Thymus (tissue), 11 donors: Measurements from ENCODE around the gene LRRC27. TPM values are rescaled to one million over a fixed set of nuclear protein-coding genes. Genes with fewer than 3 reads are reported as not detected.
"Not testable (repeated sequence)": the region's sequence is repeated elsewhere in the genome, so short reads cannot be mapped to it uniquely, and the experiment has no call there.

Source experiments
- DNase-seq, 9 donors: peaks; one replicate each; pipeline ENCODE4 v3.0.0-alpha.2; 2013; ENCODE audit warnings: low spot score in 9 of 9, low read depth in 6 of 9, missing footprints in 1 of 9
- H3K27ac ChIP-seq, 2 donors: one replicate each; pipeline ENCODE4 v1.5.1; 2013; ENCODE audit warnings: control low read depth in 1 of 2, low read depth in 1 of 2, low read length in 1 of 2, mild to moderate bottlenecking in 1 of 2, moderate library complexity in 1 of 2
- H3K27me3 ChIP-seq, 2 donors: one replicate each; pipeline ENCODE4 v1.5.1; 2013; ENCODE audit warnings: low read length in 1 of 2; ENCODE audit not compliant: control insufficient read depth in 2 of 2, insufficient read depth in 1 of 2
- H3K36me3 ChIP-seq, 2 donors: one replicate each; pipeline ENCODE4 v1.5.1; 2013; ENCODE audit warnings: low read length in 1 of 2, mild to moderate bottlenecking in 1 of 2, moderate library complexity in 1 of 2; ENCODE audit not compliant: control insufficient read depth in 2 of 2, insufficient read depth in 2 of 2
- H3K4me1 ChIP-seq, 2 donors: one replicate each; pipeline ENCODE4 v1.5.1; 2013; ENCODE audit warnings: low read length in 2 of 2; ENCODE audit not compliant: control insufficient read depth in 2 of 2, insufficient read depth in 2 of 2
- H3K4me3 ChIP-seq, 2 donors: one replicate each; pipeline ENCODE4 v1.5.1; 2013; ENCODE audit warnings: low read length in 2 of 2, control low read depth in 1 of 2, mild to moderate bottlenecking in 1 of 2
- H3K9me3 ChIP-seq, 2 donors: one replicate each; pipeline ENCODE4 v1.5.1; 2013; ENCODE audit warnings: low read length in 1 of 2, mild to moderate bottlenecking in 1 of 2; ENCODE audit not compliant: control insufficient read depth in 2 of 2, insufficient read depth in 1 of 2
- WGBS: extraction: QIAGEN DNeasy Blood & Tissue Kit; methylation state at CpG from one replicate; pipeline ENCODE4 v1.1.7; 2013; 5-methylcytosine and 5-hydroxymethylcytosine counted together
- polyA plus RNA-seq: library from polyadenylated mRNA; stranded (reverse); fragments of 200-250 nt; gene quantifications from one replicate; pipeline ENCODE4 v1.2.3, GENCODE V29; 2013
- total RNA-seq: library from RNA; stranded (reverse); fragments of 120-200 nt; gene quantifications from one replicate; pipeline ENCODE4 v1.2.4, GENCODE V29; 2013
- donor health status: healthy.

The LRRC27 gene
- total and polyA plus RNA-seq, 2 donors = 7.6 to 8.7 TPM

GRCh38 chr10:132386419-132386831 lies 54.4 kb downstream of the LRRC27 start:
- Histone ChIP-seq H3K27ac (no peak overlapping the region), H3K9me3 (no peaks in the 10 kb centered on the region), H3K4me1 (peaks cover 0 to 41% of the 10 kb centered on the region in 2 donors), H3K4me3 (no peak overlapping the region), H3K36me3 (no peaks in the 10 kb centered on the region), H3K27me3 (peaks cover 2 to 10% of the 10 kb centered on the region in 2 donors)
- DNase-seq = no peak
- 76% methylated on average over 9 of the region's 9 CpGs for WGBS

GRCh38 chr10:132386896-132387295 lies 54.9 kb downstream of the LRRC27 start:
- H3K4me3 ChIP-seq, DNase-seq, H3K36me3 ChIP-seq, H3K27me3 ChIP-seq, H3K27ac ChIP-seq, H3K9me3 ChIP-seq: not testable (repeated sequence)
- H3K4me1 ChIP-seq = peaks cover 0 to 41% of the 10 kb centered on the region in 2 donors
- WGBS = 100% methylated on average over 1 of the region's 1 CpG

- Histone ChIP-seq H3K27ac (peak overlapping the region in 1 of 2 donors; percentile 36), H3K27me3 (peaks cover 2 to 10% of the 10 kb centered on the region in 2 donors), H3K4me1 (peaks cover 0 to 41% of the 10 kb centered on the region in 2 donors), H3K4me3 (no peak overlapping the region), H3K9me3 (no peaks in the 10 kb centered on the region), H3K36me3 (no peaks in the 10 kb centered on the region)
- DNase-seq = peak in 6 of 9 donors; percentile 34 to 78 (median 60)
- WGBS = 4% methylated on average over 26 of the region's 26 CpGs
Observed at GRCh38 chr10:132387764-132388210, 55.8 kb downstream of the LRRC27 start.

GRCh38 chr10:132388891-132389432 lies 57.0 kb downstream of the LRRC27 start:
- H3K4me3 ChIP-seq = no peak overlapping the region
- no peaks in the 10 kb centered on the region for H3K36me3 ChIP-seq
- no peak for DNase-seq
- peaks cover 2 to 18% of the 10 kb centered on the region in 2 donors for H3K27me3 ChIP-seq
- WGBS = 76% methylated on average over 22 of the region's 22 CpGs
- no peaks in the 10 kb centered on the region for H3K9me3 ChIP-seq
- H3K4me1 ChIP-seq = peaks cover 0 to 41% of the 10 kb centered on the region in 2 donors
- H3K27ac ChIP-seq = no peak overlapping the region

- 39% methylated on average over 16 of the region's 16 CpGs for WGBS
- Histone ChIP-seq H3K27ac (no peak overlapping the region), H3K4me1 (peaks cover 0 to 41% of the 10 kb centered on the region in 2 donors), H3K27me3 (peaks cover 4 to 24% of the 10 kb centered on the region in 2 donors), H3K36me3 (no peaks in the 10 kb centered on the region), H3K4me3 (no peak overlapping the region), H3K9me3 (no peaks in the 10 kb centered on the region)
- DNase-seq = no peak
Observed at GRCh38 chr10:132389433-132390169, 57.6 kb downstream of the LRRC27 start.

DNA sequence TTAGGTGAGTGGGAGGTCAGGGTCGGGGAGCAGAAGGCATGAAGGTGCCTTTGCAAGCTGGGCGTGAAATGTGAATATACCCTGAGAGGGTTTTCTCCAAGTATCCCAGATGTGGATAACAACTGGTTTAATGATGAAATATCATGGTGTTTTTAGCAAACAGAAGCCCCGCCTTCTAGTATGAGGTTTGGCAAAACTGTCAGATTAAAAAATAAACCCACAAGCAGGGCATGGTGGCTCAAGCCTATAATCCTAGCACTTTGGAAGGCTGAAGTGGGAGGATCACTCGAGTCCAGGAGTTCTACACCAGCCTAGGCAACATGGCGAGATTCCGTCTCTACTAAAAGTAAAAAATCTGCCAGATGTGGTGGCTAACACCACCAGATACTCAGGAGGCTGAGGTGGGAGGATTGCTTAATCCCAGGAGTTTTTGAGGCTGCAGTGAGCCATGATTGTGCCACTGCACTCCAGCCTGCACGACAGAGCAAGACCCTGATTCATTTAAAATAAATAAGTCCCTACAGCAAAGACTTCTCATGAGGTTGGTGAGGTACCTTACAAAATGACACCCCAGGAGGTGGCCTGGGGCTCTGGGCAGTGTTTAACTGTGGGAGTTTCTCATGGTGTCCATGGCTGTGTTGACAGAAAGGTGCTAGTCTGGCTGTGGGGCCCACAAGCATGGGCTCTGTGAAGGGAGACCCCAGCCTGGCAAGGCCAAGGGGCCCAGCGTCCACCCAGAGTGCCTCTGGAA lies 58.4 kb downstream of the LRRC27 start:
- Histone ChIP-seq H3K9me3 (no peaks in the 10 kb centered on the region), H3K27ac (no peak overlapping the region), H3K27me3 (peaks cover 8 to 32% of the 10 kb centered on the region in 2 donors), H3K4me3 (no peak overlapping the region), H3K36me3 (no peaks in the 10 kb centered on the region), H3K4me1 (peaks cover 0 to 35% of the 10 kb centered on the region in 2 donors)
- WGBS = 92% methylated on average over 8 of the region's 8 CpGs
- DNase-seq = no peak

GRCh38 chr10:132390921-132391675 lies 59.1 kb downstream of the LRRC27 start:
- no peak for DNase-seq
- peaks cover 13 to 39% of the 10 kb centered on the region in 2 donors for H3K27me3 ChIP-seq

DNA sequence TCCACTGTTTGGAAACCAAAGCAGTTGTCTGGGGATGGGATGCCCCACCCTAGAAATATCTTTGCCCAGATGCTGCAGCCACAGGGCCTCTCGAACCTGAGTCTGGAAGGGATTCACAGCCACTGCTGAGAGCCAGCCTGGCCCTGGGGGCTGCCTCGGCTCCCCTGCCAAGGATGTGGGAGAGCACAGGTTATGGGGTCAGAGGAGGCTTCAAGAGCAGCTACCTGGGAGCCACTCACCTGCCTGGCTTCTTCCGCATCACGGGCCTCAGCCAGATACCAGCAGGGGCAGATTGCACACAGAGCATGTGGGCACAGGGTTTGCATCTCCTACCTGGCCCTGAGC lies 59.7 kb downstream of the LRRC27 start:
- no peak overlapping the region for H3K27ac ChIP-seq

More at GRCh38 chr10:132390921-132391675, 59.1 kb downstream of the LRRC27 start:
- H3K4me1 ChIP-seq = peaks cover 0 to 31% of the 10 kb centered on the region in 2 donors
- 96% methylated on average over 19 of the region's 19 CpGs for WGBS
- H3K36me3 ChIP-seq = no peaks in the 10 kb centered on the region
- no peak overlapping the region for H3K27ac ChIP-seq
- no peak overlapping the region for H3K4me3 ChIP-seq
- H3K9me3 ChIP-seq = no peaks in the 10 kb centered on the region

More for the DNA sequence above, 59.7 kb downstream of the LRRC27 start:
- 88% methylated on average over 4 of the region's 4 CpGs for WGBS
- Histone ChIP-seq H3K36me3 (no peaks in the 10 kb centered on the region), H3K27me3 (peaks cover 19 to 41% of the 10 kb centered on the region in 2 donors), H3K4me3 (no peak overlapping the region), H3K4me1 (peaks cover 3 to 25% of the 10 kb centered on the region in 2 donors), H3K9me3 (no peaks in the 10 kb centered on the region)
- no peak for DNase-seq
